T-helper 2 cell (primary cell): ENCODE measurements around the gene LY86.

ENCODE experiments used
- DNase-seq, 5 experiments: peaks; one replicate each; pipeline versions ENCODE4 v3.0.0 to v3.0.0-alpha.2; 2012 to 2022
- total RNA-seq, 2 donors: gene quantifications; one replicate each; lab custom pipeline; 2026; lab: John Stamatoyannopoulos, UW

LY86 gene
- total RNA-seq, result 0 to 0.27 reads per million in 2 donors

DNA sequence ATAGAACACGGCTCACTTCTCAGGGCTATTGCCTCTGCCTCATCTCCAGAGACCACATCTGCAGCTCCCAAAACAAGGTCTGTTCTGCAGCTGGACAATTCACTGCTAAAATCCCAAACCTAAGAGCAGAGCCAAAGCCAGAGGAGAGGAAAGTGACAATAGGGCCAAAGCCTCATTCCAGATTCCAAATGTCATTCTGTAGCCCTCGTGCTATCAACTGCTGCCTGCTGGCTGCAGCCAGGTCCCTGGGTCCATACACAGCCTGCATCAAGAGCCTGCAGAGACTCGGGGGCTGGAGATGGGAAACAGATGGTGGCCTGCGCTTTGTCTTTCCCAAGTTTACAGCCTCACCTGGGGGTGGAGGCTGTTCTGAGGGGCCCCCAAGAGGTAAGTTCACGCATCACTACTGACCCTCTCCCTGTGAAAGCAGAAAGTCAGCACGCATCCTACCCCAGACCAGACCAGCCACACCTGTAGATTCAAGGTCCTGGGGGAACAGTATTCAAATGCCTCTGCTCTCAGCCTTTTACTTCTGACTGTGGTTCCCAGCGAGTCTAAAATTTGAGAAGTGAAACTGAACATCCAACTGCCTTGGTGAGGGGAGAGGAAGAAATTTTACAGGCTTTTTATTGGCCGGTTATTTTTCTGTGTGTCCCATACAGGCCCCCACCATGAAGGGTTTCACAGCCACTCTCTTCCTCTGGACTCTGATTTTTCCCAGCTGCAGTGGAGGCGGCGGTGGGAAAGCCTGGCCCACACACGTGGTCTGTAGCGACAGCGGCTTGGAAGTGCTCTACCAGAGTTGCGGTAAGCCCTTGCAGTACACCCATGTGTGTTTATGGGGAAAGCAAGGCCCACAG is at the start of gene LY86:
Gene LY86, plus strand, starts transcription at position 657 of the 860 bp plus-strand sequence. Its CDS starts 15 bp downstream, at position 672.
- DNase-seq, result no peak

- DNase-seq, result no peak
Observed at GRCh38 chr6:6539036-6539435, 49.5 kb upstream of the LY86 start.

DNA sequence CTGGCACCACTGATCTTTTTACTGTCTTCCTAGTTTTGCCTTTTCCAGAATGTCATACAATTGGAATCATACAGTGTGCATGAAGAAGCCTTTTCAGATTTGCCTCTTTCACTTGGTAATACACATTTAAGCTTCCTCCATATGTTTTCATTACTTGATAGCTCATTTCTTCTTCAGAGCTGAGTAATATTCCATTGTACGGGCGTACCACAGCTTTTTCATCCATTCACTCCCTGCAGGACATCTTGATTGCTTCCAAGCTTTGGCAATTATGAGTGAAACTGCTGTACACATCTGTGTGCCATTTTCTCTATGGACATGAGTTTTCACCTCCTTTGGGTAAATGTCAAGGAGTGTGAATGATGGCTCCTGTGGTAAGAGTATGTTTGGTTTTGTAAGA is 46.2 kb upstream of the LY86 start:
- DNase-seq, result no peak

- DNase-seq, result no peak
Observed at GRCh38 chr6:6543181-6543879, 45.2 kb upstream of the LY86 start.

DNA sequence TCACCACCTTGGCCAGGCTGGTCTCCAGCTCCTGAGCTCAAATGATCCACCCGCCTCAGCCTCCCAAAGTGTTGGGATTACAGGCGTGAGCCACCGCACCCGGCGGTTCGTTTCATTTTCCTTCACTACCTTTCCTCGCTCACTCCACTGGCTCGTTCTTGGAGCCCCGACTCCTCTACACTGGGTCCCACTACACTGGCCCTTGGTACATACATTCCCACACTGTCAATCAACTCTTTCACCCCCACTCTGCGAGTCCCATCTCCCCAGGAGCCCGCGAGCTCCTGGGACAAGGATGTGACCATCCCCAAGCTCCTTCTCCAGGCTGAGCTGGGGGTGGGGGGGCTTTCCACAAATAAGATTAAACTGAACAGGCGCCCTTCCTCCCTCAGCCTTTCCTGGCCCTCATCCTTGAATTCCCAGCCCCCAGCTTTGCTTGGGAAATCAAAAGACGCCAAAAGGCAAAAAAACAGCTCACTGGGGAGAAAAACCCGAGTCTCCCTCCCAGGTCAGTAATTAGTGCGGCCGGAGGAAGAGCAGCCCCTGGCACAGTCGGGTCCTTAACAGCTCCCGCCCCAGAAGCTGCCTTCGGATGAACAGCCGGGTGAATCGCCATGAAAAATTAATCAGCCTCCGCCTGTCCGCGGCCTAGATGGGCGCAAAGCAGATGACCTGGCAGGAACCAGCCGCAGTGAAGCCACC is 42.8 kb upstream of the LY86 start:
- DNase-seq, result no peak

- peak in 2 of 5 experiments; percentile 7 to 11 for DNase-seq
Observed at GRCh38 chr6:6546318-6547109, 42.0 kb upstream of the LY86 start.

DNA sequence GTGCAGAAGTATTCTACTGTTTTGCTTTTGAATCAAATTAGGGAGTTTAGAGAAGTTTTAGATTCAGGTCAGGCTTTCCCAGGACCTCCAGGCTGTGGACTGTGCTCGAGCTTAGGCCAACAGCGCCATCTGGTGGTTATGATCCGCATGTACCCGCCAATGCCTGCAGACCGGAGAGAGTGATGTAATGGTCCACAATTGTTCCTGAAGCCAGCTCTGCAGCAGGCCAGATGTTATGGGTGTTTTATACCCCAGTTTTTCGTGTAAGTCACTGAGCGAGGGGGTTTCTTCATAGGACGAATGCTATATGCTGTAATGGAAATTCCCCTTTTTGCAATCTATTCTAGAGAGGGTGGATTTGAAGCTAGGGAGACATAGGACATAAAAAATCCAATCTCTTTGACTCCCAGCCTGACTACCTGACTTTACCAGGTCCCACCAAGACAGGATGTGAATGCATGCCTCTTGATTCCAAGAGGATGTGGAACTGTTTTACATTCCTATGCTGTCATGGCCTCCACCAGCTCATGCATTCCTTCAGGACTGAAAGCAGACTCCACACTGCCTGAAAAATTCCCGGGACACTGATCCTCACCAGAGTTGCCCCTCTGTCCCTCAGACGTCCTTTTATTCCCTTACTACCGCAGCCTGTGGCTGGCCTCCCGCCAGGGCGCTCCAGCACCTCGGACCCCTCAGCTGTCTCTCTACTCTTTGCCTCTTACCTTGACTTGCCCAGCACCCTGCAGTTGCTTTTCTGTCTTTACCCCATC is 41.2 kb upstream of the LY86 start:
- DNase-seq, result peak; percentile 34 to 69 (median 60)

DNA sequence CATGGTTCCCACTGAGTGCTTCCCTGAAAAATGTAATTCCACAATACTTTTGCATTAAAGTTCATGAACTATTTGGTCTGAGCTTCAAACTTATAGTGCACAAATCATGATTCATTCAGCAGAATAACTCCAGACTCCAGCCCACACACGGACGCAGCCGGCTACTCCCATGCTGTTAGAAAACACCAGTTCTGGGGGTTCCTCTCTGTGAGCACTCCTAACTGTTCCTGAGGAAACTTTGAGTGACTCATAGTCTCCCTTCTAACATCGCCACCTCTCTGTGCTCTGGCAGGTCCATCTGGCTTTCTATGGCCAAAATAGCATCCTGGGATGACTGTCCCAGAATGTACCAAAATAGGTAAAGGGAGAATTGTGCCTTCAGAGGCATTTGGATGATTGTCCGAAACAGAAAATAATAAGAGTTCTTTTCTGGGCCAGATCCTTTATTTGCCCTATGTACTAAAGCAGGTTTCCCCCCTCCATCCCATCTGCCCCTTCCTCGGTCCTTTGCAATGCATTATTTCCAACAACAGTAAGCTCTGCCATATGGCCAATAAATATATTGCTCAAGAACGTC is 32.3 kb upstream of the LY86 start:
- no peak for DNase-seq

DNA sequence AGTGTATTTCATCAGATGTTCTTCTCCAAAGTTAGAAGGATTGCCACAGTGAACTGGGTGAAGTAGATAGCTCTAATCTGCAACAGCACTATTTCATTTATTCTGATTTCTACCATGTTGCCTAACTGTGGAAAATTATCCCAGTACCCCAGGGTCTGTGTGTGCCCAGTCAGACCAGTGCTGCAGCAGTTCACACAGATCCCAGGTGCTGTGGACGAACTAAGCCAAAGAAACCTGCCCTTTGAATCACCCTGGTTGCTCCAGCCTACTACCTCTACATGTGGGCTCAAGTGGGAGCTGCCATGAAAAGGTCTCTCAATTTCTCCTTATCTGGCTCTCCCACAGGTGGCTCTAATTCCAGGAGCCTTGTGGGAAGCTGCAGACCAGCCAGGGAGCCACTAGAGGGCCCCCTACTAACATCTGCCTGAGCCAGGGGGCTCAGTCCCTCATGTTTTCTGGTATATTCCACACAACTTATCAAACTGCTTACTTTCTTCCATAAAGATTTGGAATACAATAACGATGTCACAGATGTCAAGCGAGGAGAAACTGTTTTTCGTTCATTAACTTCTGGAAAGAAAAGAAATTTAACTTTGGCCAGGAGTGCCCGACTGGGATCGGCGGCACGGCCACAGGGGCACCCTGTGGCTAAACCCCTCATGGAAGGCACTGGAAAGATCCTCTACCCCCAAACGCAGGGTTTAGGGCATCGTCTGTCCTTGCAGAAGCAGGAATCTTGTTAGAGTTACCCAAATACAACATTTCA is 31.6 kb upstream of the LY86 start:
- DNase-seq, result peak in 1 of 5 experiments; percentile 24

DNA sequence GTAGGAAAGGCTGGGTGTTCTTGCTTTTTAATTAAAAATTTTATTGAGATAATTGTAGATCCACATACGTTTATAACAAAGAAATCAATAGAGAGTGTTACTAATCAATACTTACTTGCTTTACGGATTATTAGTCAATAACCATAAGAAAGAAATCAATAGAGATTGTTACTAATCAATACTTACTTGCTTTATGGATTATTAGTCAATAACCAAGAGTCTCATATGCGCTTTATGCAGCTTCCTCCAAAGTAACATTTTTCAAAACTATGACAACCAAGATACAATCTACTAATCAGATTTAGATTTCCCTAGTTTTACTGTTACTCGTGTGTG is 31.0 kb upstream of the LY86 start:
- DNase-seq, result no peak

- no peak for DNase-seq
Observed at GRCh38 chr6:6557886-6558285, 30.6 kb upstream of the LY86 start.

GRCh38 chr6:6559994-6560570 is 28.4 kb upstream of the LY86 start:
- DNase-seq, result no peak

GRCh38 chr6:6560909-6561308 is 27.6 kb upstream of the LY86 start:
- no peak for DNase-seq

DNA sequence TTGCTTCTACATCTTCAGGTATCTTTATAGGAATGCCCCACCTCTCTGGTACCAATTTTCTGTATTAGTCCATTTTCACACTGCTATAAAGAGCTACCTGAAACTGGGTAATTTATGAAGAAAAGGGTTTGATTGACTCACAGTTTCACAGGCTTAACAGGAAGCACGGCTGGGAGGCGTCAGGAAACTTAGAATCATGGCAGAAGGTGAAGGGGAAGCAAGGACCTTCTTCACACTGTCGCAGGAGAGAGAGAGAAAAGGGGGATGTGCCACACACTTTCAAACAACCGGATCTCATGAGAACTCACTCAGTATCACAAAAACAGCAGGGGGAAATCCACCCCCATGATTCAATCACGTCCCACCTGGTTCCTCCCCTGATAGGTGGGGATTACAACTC is 24.4 kb upstream of the LY86 start:
- DNase-seq, result no peak

GRCh38 chr6:6565069-6565468 is 23.5 kb upstream of the LY86 start:
- DNase-seq, result no peak

GRCh38 chr6:6565488-6565887 is 23.0 kb upstream of the LY86 start:
- DNase-seq, result no peak

DNA sequence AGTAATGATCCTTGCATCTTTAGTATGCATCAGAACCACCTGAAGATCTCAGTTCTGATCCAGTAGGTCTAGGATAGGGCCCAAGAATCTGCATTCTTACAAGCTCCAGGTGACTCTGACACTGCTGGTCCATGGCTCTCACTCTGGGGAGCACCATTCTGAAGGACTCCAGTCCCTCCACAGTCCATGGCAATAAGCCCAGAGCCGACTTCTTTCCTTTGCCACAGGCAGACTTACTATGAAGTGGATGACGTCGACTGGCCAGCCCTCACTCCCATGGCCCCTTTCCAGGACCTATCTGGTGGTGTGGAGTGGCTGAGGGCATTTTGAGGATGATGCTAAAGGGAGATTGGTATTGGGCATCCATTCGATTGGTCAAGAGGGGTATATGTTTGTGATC is 21.8 kb upstream of the LY86 start:
- DNase-seq, result no peak

DNA sequence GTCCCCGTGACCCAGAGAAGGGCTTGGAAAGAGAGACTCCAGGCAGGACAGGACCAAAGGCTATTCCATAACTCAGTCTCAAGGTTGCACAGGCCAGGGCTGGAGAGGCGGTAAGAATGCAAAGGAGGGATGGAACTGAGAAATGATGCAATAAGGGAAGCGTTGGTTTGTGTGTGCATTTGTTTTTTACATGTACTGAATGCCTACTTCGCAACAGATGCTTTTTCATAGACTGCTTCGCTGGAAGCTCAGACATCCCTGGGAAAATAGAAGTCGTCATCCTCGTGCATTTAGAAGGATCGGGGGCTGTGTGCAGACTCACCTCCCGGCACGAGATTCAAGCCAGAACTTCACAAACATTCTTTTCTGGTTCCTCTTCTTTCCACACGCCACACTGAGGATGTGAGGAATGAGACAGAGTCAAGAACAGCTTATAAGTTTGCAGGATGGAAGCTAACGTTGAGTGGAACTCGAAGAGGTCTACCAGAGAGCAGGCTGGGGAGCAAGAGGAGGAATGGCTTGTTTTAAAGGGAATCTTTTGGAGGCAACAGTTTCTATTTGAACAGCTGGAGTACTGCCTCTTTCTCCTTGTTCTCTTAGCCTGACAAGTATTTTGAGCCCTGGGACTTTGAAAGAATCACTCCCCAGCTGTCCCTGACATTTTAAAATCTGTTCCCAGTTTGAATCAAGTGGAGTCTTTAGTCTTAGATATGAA is 19.3 kb upstream of the LY86 start:
- no peak for DNase-seq

DNA sequence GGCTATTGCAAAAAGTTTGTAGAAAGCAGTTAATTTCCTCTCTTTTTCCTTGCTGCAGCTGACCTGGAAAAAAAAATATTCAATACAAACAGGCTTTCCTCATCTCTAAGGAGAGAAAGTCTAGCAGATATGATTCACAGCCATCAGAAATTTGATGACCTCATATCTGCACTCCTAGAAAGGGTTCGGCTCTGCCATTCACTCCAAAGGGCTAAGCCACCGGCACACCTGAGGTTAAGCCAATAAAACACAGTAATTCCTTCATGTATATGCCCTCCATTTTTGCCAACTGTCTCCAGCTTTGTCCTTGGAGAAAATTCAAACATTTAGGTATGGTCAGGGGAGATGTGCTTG is 18.7 kb upstream of the LY86 start:
- DNase-seq, result no peak
